ENCODE results near the gene CABP2.

The CABP2 gene

GRCh38 chr11:67507242-67507863, 15.9 kb downstream of the CABP2 start:
- TF ChIP-seq CTCF (IDR thresholded peaks at IDR 0.05; ENCODE audit: low read depth, low read length, missing control alignments): no peak
- no peak for DNase-seq (ENCODE audit: low read depth)
- H3K4me3 ChIP-seq (ENCODE audit: low read depth, low read length): peak overlapping the region; percentile 76

- no peak for DNase-seq (ENCODE audit: low read depth)
- peak overlapping the region; percentile 76 for H3K4me3 ChIP-seq (ENCODE audit: low read depth, low read length)
- no peak for TF ChIP-seq CTCF (IDR thresholded peaks at IDR 0.05; ENCODE audit: low read depth, low read length, missing control alignments)
Observed at GRCh38 chr11:67506426-67507051, 16.7 kb downstream of the CABP2 start.

GRCh38 chr11:67505605-67506396, 17.4 kb downstream of the CABP2 start:
- no peak for DNase-seq (ENCODE audit: low read depth)
- peak overlapping the region; percentile 76 for H3K4me3 ChIP-seq (ENCODE audit: low read depth, low read length)
- peak; percentile 96 for TF ChIP-seq CTCF (IDR thresholded peaks at IDR 0.05; ENCODE audit: low read depth, low read length, missing control alignments)

- peak within 1 kb of the TSS; percentile 76 for H3K4me3 ChIP-seq (ENCODE audit: low read depth, low read length)
- TF ChIP-seq CTCF (IDR thresholded peaks at IDR 0.05; ENCODE audit: low read depth, low read length, missing control alignments): no peak
- no peak for DNase-seq (ENCODE audit: low read depth)
Observed at GRCh38 chr11:67504950-67505581, 18.2 kb downstream of the CABP2 start, which contains the start of gene PITPNM1. Gene PITPNM1 (minus strand): TSS chr11:67505363. CDS start chr11:67504180, 1,183 bp downstream.

GRCh38 chr11:67504005-67504949, 19.0 kb downstream of the CABP2 start:
- no peak for TF ChIP-seq CTCF (IDR thresholded peaks at IDR 0.05; ENCODE audit: low read depth, low read length, missing control alignments)
- peak overlapping the region; percentile 76 for H3K4me3 ChIP-seq (ENCODE audit: low read depth, low read length)
- no peak for DNase-seq (ENCODE audit: low read depth)

Data from GM12864 (cell line).